Measurements from ENCODE around the gene ACTR3. TPM values are rescaled to one million over a fixed set of nuclear protein-coding genes. Genes with fewer than 3 reads are reported as not detected.
"Not testable (repeated sequence)": the region's sequence is repeated elsewhere in the genome, so short reads cannot be mapped to it uniquely, and the experiment has no call there.

The ACTR3 gene
- total RNA-seq, 1 experiment from 2014 or later: 402 TPM

DNA sequence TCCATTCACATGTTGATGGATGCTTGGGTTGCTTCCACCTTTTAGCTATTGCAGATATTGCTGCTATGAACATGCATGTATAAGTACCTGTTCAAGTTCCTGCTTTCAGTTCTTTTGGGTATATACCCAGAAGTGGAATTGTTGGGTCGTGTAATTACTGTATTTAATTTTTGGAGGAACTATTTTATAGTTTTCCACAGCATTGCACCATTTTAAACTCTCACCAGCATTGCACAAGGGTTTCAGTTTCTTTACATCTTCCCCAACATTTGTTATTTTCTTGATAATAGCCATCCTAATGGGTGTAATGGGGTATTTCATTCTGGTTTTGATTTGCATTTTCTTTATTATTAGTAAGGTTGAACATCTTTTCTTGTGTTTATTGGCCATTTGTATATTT lies 16.0 kb downstream of the ACTR3 start:
- no peak for DNase-seq (ENCODE audit: low spot score)

DNA sequence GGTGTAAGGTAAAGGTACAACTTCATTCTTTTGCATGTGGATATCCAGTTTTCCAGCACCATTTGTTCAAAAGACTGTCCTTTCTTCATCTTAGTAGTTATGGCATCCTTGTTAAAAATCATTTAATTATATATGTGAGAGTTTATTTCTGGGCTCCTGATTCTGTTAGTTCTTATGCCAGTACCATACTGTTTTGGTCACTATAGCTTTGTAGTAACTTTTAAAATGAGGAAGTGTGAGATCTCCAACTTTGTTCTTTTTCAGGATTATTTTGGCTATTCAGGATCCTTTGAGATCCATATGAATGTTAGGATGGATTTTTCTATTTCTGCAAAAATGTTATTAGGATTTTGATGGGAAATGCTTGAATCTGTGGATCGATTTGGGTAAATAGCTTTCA lies 16.8 kb downstream of the ACTR3 start:
- DNase-seq (ENCODE audit: low spot score): no peak

DNA sequence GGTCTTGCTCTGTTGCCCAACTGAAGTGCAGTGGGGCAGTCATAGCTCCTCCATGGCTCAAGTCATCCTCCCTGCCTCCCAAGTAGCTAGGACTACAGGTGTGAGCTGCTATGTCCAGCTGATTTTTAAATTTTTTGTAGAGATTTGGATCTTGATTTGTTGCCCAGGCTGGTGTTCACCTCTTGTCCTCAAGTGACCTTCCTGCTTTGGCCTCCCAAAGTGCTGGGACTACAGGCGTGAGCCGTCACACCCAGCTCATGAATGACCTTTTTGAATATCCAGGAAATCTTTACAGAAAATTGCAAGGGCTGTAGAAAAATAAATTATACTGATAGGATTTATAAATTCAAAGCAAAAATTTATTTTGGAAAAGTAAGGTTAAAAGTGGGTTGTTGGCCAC lies 17.4 kb downstream of the ACTR3 start:
- no peak for DNase-seq (ENCODE audit: low spot score)

DNA sequence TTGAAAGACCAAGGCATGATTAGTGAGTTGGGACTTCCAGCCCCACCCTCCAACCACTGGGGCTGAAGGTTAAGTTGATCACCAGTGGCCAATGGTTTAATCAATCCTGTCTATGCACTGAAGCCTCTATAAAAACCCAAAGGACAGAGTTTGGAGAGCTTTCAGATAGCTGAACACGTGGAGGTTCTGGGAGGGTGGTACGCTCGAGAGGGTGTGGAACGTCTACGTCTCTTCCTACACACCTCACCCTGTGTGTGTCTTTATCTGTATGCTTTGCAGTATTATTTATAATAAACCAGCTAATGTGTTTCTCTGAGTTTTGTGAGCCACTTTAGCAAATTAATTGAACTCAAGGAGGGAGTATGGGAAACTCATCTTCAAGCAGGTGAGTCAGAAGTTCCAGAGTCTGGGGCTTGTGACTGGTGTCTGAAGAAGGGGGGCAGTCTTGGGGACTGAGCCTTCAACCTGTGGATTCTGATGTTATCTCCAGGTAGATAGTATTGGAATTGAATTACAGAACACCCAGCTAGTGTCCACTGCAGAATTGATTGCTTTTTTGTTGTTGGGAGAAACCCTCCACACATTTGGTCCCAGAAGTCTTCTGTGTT lies 20.3 kb downstream of the ACTR3 start:
- no peak for DNase-seq (ENCODE audit: low spot score)

DNA sequence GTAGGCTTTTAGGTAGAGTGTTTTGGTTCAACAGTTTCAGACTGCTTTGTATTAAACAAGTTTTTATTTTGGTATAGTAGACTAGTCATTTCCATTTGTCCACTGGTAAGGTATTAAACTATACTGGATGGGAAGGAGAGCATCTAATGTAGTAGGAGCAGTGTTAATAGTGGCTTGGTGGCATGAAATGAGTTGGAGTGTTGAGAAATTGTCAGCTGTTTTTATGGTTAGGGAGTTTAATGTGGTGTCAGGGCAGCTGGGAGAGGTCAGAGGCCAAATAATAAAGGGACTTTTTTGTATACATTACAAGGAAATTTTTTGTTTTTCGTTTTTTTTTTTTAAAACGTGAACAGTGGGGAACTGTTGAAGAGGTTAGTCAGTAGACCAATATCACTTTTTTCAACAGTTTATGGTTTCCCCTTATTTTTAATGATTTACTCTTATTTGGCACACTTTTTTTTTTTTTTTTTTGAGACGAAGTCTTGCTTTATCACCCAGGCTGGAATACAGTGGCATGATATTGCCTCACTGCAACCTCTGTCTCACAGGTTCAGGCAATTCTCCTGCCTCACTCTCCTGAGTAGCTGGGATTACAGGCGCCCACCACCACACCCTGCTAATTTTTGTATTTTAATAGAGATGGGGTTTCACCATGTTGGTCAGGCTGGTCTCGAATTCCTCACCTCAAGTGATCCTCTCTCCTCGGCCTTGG lies 21.2 kb downstream of the ACTR3 start:
- DNase-seq (ENCODE audit: low spot score): no peak

DNA sequence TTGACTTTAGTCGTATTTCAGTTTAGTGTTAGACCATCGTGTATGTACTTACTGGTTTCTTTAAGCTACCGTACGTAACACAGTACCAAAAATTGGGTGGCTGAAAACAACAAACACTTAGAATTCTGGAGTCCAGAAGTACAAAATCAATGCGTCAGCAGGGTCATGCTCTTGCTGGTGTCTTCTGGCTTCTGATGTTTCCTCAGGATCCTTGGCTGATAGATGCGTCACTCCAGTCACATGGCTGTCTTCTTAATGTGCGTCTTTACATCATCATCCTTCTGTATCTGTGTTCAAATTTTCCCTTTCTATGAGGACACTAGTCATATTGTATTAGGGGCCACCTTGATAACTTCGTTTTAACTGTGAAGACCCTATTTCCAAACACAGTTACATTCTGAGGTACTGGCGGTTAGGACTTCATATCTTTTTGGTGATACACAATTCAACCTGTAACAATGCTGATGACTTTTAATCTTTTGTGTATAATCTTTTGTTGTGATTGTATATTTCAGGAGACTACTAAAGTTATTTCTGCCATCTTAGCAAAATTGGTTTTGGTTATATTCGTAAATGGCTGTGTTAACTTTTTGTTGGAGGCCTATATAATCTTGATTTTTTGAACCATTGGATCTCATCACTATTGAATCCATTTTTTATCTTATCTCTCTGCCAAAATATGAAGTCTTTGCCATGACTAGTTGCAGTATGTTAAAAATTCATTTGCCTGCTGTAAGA lies 25.4 kb downstream of the ACTR3 start:
- no peak for DNase-seq (ENCODE audit: low spot score)

DNA sequence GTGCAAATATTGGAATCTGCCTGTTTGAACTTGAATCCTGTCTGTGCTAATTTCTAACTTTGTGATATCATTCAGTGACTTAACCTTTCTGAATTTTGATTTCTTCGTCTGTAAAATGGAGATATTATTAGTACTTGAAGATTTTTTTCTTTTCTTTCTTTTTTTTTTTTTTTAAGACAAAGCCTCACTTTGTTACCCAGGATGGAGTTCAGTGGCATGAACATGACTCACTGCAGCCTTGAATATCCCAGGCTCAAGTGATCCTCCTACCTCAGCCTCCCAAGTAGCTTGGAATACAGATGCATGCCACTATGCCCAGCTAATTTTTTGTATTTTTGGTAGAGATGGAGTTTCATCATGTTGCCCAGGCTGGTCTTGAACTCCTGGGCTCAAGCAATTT lies 28.3 kb downstream of the ACTR3 start:
- no peak for DNase-seq (ENCODE audit: low spot score)

DNA sequence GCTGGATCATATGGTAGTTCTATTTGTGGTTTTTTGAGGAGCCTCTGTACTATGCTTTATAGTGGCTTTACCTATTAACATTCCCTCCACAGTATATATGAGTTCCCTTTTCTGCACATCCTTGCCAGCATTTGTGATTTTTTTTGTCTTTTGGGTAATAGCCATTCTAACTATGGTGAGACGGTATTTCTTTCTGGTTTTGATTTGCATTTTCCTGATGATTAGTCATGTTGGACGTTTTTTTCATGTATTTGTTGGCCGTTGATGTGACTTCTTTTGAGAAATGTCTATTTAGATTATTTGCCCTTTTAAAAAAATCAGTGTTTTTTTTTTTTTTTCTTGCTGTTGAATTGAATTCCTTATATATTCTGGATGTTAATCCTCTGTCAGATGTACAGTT lies 31.1 kb downstream of the ACTR3 start:
- no peak for DNase-seq (ENCODE audit: low spot score)

DNA sequence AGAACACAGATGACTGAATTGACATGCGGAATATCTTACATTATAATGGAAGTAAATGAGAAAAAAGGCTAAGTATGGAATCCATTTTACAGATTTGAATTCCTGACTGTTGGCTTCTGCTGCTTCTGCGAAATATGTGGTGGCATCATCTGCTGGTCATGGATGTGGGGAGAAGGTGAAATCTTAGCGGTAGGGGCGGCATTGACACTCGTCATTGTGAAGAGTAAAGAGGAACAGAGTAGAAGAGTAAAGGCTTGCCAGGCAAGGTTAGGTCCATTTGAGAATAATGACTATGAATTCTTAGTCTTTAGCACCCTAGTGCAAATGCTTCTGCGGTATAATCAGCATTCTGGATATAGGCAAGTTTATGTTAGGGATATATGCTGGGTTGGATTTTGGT lies 32.4 kb downstream of the ACTR3 start:
- DNase-seq (ENCODE audit: low spot score): no peak

DNA sequence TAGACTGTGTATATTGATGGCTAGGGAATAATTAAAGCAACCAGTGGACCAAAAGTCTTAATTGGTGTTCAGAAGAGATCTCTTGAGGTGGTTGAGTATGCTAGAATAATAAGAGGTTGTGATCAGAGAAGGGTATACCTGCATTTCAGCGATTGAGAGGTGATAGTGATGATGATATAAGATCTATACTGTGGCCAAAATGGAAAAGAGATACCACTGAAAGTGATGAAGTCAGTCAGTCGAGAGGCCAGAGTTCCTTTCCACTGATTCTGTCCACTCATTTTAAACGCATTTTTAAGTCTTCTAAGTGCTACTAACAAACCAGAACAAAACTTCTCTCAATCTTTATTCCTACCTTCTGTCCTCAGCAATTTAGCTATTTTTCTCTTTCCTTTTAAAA lies 32.9 kb downstream of the ACTR3 start:
- DNase-seq (ENCODE audit: low spot score): no peak

DNA sequence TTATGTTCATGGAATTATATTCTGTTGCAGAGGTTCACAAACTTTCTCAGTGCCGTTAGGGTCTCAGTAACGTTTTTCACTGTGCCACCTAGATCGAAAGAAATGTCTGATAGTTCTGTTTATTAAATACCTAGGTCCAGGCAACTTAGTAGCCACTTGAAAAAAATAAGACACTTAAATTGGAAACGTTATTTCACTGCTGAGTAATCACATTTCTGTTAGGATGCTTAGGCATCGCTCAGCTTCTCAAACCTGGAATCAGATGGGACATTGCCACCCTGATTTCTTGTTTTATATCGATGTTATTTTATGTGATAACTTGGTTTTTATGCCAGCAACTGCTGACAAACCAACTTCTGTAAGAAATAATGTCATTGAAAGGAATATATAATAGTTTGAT lies 36.0 kb downstream of the ACTR3 start:
- DNase-seq (ENCODE audit: low spot score): no peak

DNA sequence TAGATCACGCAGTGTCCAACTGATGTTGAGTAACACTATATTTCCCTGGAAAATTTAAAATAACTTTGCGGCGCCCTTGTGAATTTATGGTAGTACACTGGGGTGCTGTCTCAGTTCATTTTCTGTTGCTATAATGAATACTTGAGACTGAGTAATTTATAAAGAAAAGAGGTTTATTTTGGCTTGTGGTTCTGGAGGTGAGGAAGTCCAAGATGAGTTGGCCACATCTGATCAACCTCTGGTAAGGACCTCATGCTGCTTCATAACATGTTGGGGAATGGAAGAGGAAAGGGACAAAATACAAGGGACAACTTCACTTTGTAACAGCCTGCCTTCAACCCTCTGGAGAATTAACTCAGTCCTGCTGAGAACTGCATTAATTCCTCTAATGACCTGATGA lies 36.4 kb downstream of the ACTR3 start:
- DNase-seq (ENCODE audit: low spot score): no peak

DNA sequence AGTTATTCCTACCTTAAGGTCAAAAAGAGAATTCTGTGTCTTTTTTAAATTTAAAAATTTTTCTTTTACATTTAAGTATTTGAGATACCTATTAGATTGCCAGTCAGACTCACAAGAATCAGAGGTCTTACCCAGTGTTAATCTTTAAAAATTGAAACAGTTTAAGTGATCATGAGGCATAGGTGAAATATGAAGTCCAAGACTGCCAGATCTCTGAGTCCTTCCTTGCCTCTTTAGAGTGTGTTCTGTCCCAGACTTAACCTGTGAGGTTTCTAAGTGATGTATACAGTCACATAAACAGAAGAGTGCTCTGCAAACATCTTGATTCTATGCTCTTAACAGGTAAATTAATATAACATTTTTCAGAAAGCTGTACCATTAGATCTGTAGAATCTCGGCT lies 40.6 kb downstream of the ACTR3 start:
- DNase-seq (ENCODE audit: low spot score): no peak

DNA sequence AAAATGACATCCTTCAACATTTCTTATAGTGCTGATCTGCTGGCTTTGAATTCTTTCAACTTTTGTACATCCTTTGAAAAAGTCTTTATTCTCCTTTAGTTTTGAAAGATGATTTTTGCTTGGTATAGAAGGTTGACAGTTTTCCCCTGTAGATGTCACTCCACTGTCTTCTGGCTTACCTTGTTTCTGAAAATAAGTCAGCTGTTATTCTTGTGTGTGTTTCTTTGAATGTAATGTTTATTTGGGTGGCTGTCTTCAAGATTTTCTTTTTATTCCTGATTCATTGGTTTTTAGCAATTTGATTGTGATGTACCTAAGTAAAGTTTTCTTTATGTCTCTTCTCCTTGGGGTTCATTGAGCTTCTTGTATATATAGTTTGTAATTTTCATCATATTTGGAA lies 47.6 kb downstream of the ACTR3 start:
- DNase-seq (ENCODE audit: low spot score): no peak

DNA sequence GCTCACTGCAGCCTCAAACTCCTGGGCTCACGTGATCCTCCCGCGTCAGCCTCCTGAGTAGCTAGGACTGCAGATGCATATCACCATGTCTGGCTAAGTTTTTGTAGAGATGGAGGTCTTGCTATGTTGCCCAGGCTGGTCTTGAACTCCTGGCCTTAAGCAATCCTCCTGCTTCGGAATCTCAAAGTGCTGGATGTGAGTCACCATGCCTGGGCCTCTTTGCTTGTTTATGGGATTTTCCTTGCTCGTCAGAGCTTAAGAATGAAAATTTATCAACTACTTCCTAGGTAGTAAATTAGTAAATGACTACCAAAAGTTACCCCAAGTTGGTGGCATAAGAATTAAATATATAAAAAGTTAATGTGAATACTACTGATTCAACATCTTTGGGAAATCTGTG lies 51.0 kb downstream of the ACTR3 start:
- DNase-seq (ENCODE audit: low spot score): no peak

DNA sequence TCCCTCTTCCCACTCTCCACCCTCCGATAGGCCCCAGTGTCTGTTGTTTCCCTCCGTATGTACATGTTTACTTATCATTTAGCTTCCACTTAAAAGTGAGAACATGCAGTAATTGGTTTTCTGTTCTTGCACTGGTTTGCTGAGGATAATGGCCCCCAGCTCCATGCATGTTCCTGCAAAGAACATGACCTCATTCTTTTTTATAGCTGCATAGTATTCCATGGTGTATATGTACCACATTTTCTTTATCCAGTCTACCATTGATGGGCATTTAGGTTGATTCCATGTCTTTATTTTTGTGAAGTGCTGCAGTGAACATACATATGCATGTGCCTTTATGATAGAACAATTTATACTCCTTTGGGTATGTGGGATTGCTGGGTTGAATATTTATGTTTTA lies 55.9 kb downstream of the ACTR3 start:
- DNase-seq (ENCODE audit: low spot score): not testable (repeated sequence)

DNA sequence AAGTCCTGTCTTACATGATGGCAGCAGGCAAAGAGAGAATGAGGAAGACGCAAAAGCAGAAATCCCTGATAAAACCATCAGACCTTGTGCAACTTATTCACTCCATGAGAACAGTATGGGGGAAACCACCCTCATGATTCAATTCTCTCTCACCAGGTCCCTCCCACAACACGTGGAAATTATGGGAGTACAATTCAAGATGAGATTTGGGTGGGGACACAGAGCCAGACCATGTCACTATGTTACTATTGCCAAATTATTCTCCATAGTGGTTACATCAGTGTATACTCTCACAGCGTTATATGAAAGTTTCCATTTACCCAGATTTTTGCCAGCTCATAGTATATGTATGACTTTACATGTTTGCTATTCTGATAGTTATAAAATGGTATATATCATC lies 61.0 kb downstream of the ACTR3 start:
- not testable (repeated sequence) for DNase-seq (ENCODE audit: low spot score)

DNA sequence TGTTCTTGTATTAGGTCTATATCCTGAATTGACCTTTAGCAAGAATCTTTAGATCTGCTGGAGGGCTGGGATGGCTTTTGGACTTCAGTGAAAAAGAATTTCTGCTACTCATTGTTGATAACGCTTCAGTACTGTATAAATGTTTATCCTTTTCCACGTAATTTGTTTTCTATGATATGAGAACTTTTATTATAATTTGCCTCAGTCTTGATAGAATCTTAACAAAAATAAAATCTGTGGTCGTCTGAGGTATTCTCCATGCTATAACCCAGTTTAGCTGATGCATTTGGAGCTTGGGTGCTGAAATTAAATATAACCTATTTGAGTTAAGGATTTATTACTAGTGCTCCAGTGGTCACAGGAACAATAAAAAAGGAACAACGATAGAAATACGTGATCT lies 71.1 kb downstream of the ACTR3 start:
- DNase-seq (ENCODE audit: low spot score): no peak

DNA sequence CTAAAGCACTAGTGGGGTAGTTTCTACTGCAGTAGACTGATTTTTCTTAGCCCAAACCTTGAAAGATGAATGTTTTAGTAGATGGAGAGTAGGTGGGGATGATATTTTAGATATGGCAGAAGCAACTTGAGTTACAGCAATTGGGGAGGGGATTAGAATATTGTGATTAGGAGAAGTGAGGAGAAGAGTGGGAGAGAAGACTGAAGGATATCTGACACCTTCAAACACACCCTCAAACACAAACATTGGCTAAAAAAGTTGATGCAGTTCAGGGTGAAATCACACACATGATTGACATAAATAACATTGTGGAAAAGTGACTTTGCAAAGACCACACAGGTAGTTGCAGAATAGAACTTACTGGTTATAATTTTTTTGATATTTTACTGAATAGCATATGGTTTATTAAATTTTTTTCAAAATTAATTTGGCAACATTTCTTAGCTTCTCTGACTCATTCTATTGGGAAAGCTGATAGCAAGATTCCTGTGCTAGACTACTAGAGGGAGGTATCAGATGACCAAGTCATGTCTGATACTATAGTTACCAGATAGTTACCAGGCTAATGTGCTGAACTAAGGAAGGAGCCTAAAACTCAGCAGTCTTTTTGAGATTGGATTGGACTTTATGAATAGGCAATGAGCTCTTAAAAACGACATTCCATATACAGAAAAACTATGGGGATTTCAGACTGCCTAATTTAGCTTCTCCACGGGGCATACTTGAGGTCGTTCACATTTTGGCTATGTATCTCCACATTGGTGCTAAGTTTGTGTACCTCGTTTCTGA lies 73.0 kb downstream of the ACTR3 start:
- no peak for DNase-seq (ENCODE audit: low spot score)

DNA sequence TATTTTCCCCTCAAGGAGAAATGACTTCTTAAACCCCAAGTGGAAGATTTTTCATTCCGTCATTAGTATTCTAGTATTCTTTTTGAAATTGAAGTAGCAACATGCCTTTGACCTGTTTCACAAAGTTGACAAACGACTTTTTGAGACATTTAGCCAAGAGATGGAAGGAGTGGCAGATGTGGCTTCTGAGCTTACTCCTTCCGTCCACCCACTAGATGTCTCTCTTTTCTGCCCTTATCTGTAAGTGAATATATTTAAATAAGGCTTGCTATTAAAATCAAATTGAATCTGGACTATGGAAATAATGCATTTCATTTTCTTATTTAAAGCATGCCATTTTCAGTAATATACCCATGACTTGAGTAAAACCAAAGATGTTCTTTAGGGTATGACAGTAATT lies 74.1 kb downstream of the ACTR3 start:
- no peak for DNase-seq (ENCODE audit: low spot score)

DNA sequence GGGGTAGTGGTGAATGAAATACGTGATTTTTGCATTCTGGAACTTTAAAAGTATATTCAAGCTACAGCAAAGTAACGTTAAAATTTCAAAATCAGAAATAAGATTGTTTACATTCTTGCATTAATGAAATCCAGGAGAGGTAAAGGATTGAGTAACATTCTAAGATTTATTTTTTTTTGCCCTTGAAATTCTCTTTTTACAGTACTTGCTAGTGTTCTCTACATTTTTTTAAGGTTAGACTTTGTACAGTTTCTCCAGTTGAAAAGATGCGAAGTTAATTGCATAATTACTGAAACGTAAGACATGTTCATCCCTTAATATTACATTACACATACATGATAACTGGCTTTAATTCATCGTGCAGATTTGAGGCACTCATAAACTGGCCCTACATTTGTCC lies 74.5 kb downstream of the ACTR3 start:
- DNase-seq (ENCODE audit: low spot score): no peak

DNA sequence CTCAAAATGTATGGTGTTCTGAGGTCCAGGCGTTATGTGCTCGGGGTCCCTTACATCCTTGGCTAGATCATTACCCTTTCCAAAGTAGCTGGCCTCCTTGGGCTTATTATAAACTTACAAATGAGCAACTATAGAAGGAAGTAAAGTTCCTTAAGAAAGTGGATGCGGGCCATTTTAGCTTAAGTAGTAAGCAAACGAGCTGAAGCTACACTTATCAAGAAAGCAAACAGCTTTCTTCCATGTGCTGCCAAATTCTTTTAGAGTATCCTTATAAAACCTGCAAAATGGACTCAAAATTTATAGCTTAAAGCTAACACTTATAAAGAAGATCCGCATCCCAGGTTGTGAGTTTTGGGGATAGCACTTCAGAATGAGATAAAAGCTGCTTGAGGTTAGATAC lies 75.3 kb downstream of the ACTR3 start:
- no peak for DNase-seq (ENCODE audit: low spot score)

DNA sequence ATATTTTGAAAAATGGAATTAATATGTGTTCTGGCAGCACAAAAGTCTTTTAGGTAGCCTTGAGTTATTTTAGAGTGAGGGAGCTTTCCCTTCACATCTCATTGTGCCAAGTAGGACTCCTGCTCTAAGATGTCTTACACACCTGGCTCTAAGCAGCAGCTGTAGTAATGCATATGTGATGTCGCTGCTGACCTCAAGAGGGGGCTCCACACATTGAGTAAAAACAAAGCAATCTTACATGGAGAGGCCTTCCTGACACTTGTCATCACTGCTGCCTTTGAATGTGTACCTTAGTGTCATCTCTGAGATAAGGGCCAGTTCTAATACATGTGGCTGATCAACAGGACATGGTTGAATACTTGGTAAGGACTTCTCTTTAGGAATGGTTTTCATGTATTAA lies 75.8 kb downstream of the ACTR3 start:
- peak; percentile 35 for DNase-seq (ENCODE audit: low spot score)
